Activated B cell treated with CpG ODN at 0.5 μM for 24 hours (primary cell): Measurements from ENCODE around the gene STAT6. TPM values are rescaled to one million over a fixed set of nuclear protein-coding genes. Genes with fewer than 3 reads are reported as not detected.

ENCODE experiments used
- ATAC-seq: fragments of 200-7000 bp; cut with Tn5 transposase; one replicate; pipeline ENCODE4 v1.10.0; 2021; ENCODE audit warnings: low read depth, mild to moderate bottlenecking, moderate library complexity
- CTCF ChIA-PET: fragments of 350-600 bp; sonication (Branson Sonifier 250); formaldehyde crosslinking; loops from one replicate; lab custom pipeline; 2021; ENCODE audit warnings: antibody characterized with exemption; lab: Charles Lee
- POLR2A ChIA-PET: fragments of 350-600 bp; sonication (Branson Sonifier 250); formaldehyde crosslinking; loops from one replicate; lab custom pipeline; 2021; ENCODE audit warnings: antibody characterized with exemption; lab: Charles Lee
- DNase-seq: peaks from one replicate; pipeline ENCODE4 v3.0.0; 2022
- H3K27ac Mint-ChIP-seq: one replicate; pipeline ENCODE4 v1.8.0; 2020; ENCODE audit warnings: mixed read lengths
- H3K27me3 Mint-ChIP-seq: one replicate; pipeline ENCODE4 v1.8.0; 2021; ENCODE audit warnings: mixed read lengths
- H3K36me3 Mint-ChIP-seq: one replicate; pipeline ENCODE4 v1.8.0; 2021; ENCODE audit warnings: low read depth, mixed read lengths
- H3K4me1 Mint-ChIP-seq: one replicate; pipeline ENCODE4 v1.8.0; 2021; ENCODE audit warnings: mixed read lengths
- H3K4me3 Mint-ChIP-seq: one replicate; pipeline ENCODE4 v1.8.0; 2020; ENCODE audit warnings: mild to moderate bottlenecking, mixed read lengths
- H3K9me3 Mint-ChIP-seq: one replicate; pipeline ENCODE4 v1.8.0; 2020; ENCODE audit warnings: mixed read lengths
- CTCF ChIP-seq: fragments of 200-600 bp; IDR thresholded peaks from one replicate; pipeline ENCODE4 v1.8.0; 2022; ENCODE audit warnings: antibody characterized with exemption, mild to moderate bottlenecking
- intact Hi-C: fragments of 100-400 bp; cut with micrococcal nuclease; formaldehyde crosslinking; loops from one replicate; pipeline ENCODE4 v1.15.1; 2024
- total RNA-seq: library from RNA; stranded (reverse); gene quantifications from 2 replicates; pipeline ENCODE4 v1.2.3, GENCODE V29; 2022

The STAT6 gene
- total RNA-seq, 1 donor from 2014 or later, result 745 TPM

- Mint-ChIP-seq H3K9me3 (no peaks in the 10 kb centered on the region), H3K4me3 (peak overlapping the region; percentile 74), H3K27me3 (no peaks in the 10 kb centered on the region), H3K36me3 (peaks cover 37% of the 10 kb centered on the region), H3K27ac (peak overlapping the region; percentile 82), H3K4me1 (peaks cover 44% of the 10 kb centered on the region)
- no peak for TF ChIP-seq CTCF
- CTCF ChIA-PET, result interaction anchor here (0.6 to 15.0 kb wide), 5 partner anchors 10 to 558 kb away, joined by 3 to 368 read pairs (median 13); partner anchors contain the start of genes NAB2 and STAT6
- intact Hi-C loops, result no loop called here
- DNase-seq, result no peak
- POLR2A ChIA-PET, result interaction anchor here (0.8 to 13.8 kb wide), 3 partner anchors 22 to 44 kb away, joined by 3 to 359 read pairs (median 337); partner anchors contain the start of genes NAB2 and STAT6
- no peak for ATAC-seq
These were observed 38.5 kb downstream of the STAT6 start for GRCh38 chr12:57072661-57073060.

DNA sequence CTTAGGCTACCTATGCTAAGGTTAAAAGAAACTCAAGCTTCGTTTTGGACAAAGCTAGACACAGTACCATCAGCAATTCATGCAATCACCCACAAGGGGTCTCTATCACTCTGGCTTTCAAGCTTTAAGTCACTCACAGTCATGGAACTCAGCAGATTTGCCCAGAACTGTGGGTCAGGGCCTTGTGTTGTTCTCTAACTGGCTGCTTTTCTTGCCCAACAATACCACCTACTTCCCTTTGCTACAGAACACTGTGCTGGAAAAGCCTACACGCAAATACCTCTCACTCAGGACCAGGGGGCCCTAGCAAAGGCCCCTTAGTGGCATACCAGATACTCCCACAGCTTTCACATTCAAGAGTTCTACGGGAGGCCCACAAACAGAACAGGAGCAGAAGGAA is 41.6 kb downstream of the STAT6 start:
- peak overlapping the region; percentile 17 for H3K4me3 Mint-ChIP-seq
- H3K9me3 Mint-ChIP-seq, result no peaks in the 10 kb centered on the region
- intact Hi-C loops, result loop anchor here (1.0 to 2.0 kb wide), 6 partner anchors 9 to 173 kb away; partner anchors contain the start of gene NEMP1
- peak; percentile 44 for TF ChIP-seq CTCF
- ATAC-seq, result peak; percentile 99
- ChIA-PET POLR2A (interaction anchor here (0.6 to 13.8 kb wide), 6 partner anchors 10 to 312 kb away, joined by 4 to 359 read pairs (median 10); partner anchors contain the start of genes NAB2, NEMP1 and STAT6), CTCF (interaction anchor here (0.6 to 15.0 kb wide), 29 partner anchors 9 to 441 kb away, joined by 3 to 368 read pairs (median 5); partner anchors contain the start of genes NAB2, NEMP1, STAT6 and ZBTB39)
- DNase-seq, result peak; percentile 16
- peaks cover 44% of the 10 kb centered on the region for H3K36me3 Mint-ChIP-seq
- H3K4me1 Mint-ChIP-seq, result peaks cover 33% of the 10 kb centered on the region
- H3K27ac Mint-ChIP-seq, result peak overlapping the region; percentile 79
- H3K27me3 Mint-ChIP-seq, result no peaks in the 10 kb centered on the region

DNA sequence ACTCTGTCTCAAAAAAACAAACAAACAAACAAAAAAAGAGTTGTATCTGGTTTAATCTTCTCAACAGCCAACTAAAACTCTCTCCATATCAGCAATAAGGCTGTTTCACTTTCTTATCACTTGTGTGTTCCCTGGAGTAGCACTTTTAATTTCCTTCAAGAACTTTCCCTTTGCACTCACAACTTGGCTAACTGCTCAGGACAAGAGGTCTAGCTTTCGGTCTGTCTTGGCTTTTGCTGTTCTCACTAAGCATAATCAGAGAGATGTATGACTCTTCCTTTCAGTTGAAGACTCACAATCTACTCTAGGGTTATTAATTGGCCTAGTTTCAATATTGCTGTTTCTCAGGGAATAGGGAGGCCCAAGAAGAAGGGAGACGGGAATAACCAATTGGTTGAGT is 44.9 kb downstream of the STAT6 start:
- ChIA-PET POLR2A (interaction anchor here (1.2 to 5.9 kb wide), 4 partner anchors 12 to 62 kb away, joined by 3 to 77 read pairs (median 5); partner anchors contain the start of genes LRP1, NEMP1 and STAT6), CTCF (interaction anchor here (1.0 to 15.0 kb wide), 4 partner anchors 26 to 177 kb away, joined by 4 to 368 read pairs (median 4); partner anchors contain the start of gene STAT6)
- ATAC-seq (no peak), DNase-seq (no peak)
- Mint-ChIP-seq H3K27me3 (no peaks in the 10 kb centered on the region), H3K4me3 (no peak overlapping the region), H3K27ac (no peak overlapping the region), H3K4me1 (peaks cover 39% of the 10 kb centered on the region), H3K9me3 (no peaks in the 10 kb centered on the region), H3K36me3 (peaks cover 37% of the 10 kb centered on the region)
- TF ChIP-seq CTCF, result no peak
- intact Hi-C loops, result no loop called here

DNA sequence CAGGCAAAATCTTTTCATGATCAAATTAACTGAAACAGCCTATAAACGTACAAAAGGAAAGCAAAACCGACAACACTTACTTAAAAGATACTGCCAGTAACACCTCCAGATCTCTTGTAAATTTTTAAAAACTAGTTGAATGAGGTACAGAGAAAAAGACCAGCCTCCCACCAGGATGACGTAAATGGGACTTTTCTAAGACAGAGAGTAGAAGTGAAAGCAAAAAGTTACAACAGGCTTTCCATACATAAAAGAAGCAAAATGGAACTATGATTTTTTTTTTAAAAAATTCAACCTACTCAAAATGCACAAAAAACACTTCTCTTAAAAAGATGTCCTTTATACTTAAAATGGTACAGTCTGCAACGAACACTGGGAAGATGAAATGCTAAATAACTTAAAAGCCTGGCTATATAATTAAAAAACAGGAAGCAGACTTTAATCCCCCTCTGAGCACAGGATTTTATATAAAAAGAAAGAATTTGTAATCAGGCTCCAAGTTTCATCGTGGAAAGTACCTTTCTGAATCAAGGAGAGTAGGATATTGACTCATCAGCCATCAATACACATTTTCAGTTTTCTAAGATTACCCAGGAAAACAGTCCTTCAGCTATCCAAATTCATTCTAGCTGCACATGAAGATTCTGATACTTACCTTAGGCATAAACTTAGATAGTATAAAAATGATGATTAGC is 47.0 kb downstream of the STAT6 start:
- H3K27ac Mint-ChIP-seq, result peak overlapping the region; percentile 92
- peak overlapping the region; percentile 83 for H3K4me3 Mint-ChIP-seq
- intact Hi-C loops, result loop anchor here (1.0 to 2.0 kb wide), 5 partner anchors 17 to 223 kb away; no protein-coding TSS in a partner anchor
- no peaks in the 10 kb centered on the region for H3K27me3 Mint-ChIP-seq
- no peak for TF ChIP-seq CTCF
- peaks cover 35% of the 10 kb centered on the region for H3K36me3 Mint-ChIP-seq
- H3K4me1 Mint-ChIP-seq, result peaks cover 37% of the 10 kb centered on the region
- CTCF ChIA-PET, result interaction anchor here (1.0 to 15.0 kb wide), 6 partner anchors 28 to 63 kb away, joined by 3 to 368 read pairs (median 27); partner anchors contain the start of genes STAT6 and ZBTB39
- H3K9me3 Mint-ChIP-seq, result no peaks in the 10 kb centered on the region
- ATAC-seq, result peak; percentile 79
- no peak for DNase-seq
- POLR2A ChIA-PET, result interaction anchor here (1.4 to 5.9 kb wide), 5 partner anchors 15 to 47 kb away, joined by 3 to 77 read pairs (median 6); partner anchors contain the start of genes NEMP1 and STAT6
